ENCODE results near the gene DCLRE1B. TPM values are rescaled to one million over a fixed set of nuclear protein-coding genes. Genes with fewer than 3 reads are reported as not detected.
"Not testable (repeated sequence)": the region's sequence is repeated elsewhere in the genome, so short reads cannot be mapped to it uniquely, and the experiment has no call there.

Gene DCLRE1B
- total RNA-seq, 1 donor from 2014 or later: 1.4 TPM

- peak; percentile 29 to 37 for DNase-seq (ENCODE audit: low read depth in 2 of 2)
Measured at GRCh38 chr1:113946678-113947387, 41.7 kb downstream of the DCLRE1B start.

GRCh38 chr1:113947388-113948107 is 42.4 kb downstream of the DCLRE1B start:
- DNase-seq (ENCODE audit: low read depth in 2 of 2): peak; percentile 6 to 42

- DNase-seq (ENCODE audit: low read depth in 2 of 2): not testable (repeated sequence)
Measured at GRCh38 chr1:113948151-113948550, 43.0 kb downstream of the DCLRE1B start.

- DNase-seq (ENCODE audit: low read depth in 2 of 2): peak in 1 of 2 donors; percentile 36
Measured at GRCh38 chr1:113949007-113949406, 43.9 kb downstream of the DCLRE1B start.

- DNase-seq (ENCODE audit: low read depth in 2 of 2): no peak
Measured at GRCh38 chr1:113950908-113951307, 45.8 kb downstream of the DCLRE1B start.

GRCh38 chr1:113951719-113952118 is 46.6 kb downstream of the DCLRE1B start:
- DNase-seq (ENCODE audit: low read depth in 2 of 2): no peak

GRCh38 chr1:113957984-113958383 is 52.9 kb downstream of the DCLRE1B start:
- DNase-seq (ENCODE audit: low read depth in 2 of 2): no peak

GRCh38 chr1:113958691-113959090 is 53.6 kb downstream of the DCLRE1B start:
- no peak for DNase-seq (ENCODE audit: low read depth in 2 of 2)

- peak in 1 of 2 donors; percentile 25 for DNase-seq (ENCODE audit: low read depth in 2 of 2)
Measured at GRCh38 chr1:113963281-113963906, 58.3 kb downstream of the DCLRE1B start.

Other genes with a start within 250 kb of the DCLRE1B start
- gene PHTF1, start 145.8 kb upstream of the DCLRE1B start, total RNA-seq: 25.9 and 34.7 TPM in 2 replicates
- gene RSBN1, start 92.8 kb upstream of the DCLRE1B start, total RNA-seq: 5.7 and 9.7 TPM in 2 replicates
- under 0.01 and 0.44 TPM in 2 replicates for gene PTPN22, start 33.6 kb upstream of the DCLRE1B start, total RNA-seq
- gene BCL2L15, start 17.7 kb upstream of the DCLRE1B start, total RNA-seq: under 0.01 and 0.22 TPM in 2 replicates
- 13.5 and 17.5 TPM in 2 replicates for gene AP4B1, start 527 bp upstream of the DCLRE1B start, total RNA-seq
- gene HIPK1, start 24.0 kb downstream of the DCLRE1B start, total RNA-seq: 23.5 and 41.9 TPM in 2 replicates
- gene OLFML3, start 74.1 kb downstream of the DCLRE1B start, total RNA-seq: 5.8 and 8.7 TPM in 2 replicates
- not detected in 2 replicates for gene SYT6, start 248.5 kb downstream of the DCLRE1B start, total RNA-seq

All from lung microvascular endothelial cell (primary cell).